ENCODE results near the gene PDCD1.

Gene PDCD1

DNA sequence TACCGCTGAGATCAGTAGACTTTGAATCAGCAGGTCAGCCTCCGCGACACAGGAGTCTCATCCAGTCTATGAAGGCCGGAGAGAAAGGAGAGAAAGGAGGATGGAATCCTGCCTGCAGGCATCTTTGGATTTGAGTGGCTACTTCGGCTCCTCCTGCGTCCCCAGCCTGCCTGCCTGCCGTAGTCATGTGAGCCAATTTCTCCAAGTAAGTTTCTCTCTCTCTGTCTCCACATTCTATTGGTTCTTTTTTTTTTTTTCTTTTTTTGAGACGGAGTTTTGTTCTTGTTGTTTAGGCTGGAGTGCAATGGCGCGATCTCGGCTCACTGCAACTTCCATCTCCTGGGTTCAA lies 16.7 kb downstream of the PDCD1 start:
- H3K27ac ChIP-seq (ENCODE audit: low read depth, low read length), result no peak overlapping the region
- no peaks in the 10 kb centered on the region for H3F3A ChIP-seq (ENCODE audit: control insufficient read depth, insufficient read depth)
- H3K79me2 ChIP-seq (ENCODE audit: control insufficient read depth, low read length), result no peaks in the 10 kb centered on the region
- H3K36me3 ChIP-seq (ENCODE audit: control insufficient read depth, low read length), result no peaks in the 10 kb centered on the region
- no peak overlapping the region for H3K4me3 ChIP-seq (ENCODE audit: low read length)
- no peaks in the 10 kb centered on the region for H3K4me1 ChIP-seq (ENCODE audit: control insufficient read depth, low read length)
- H3K9me2 ChIP-seq (replicated peaks; ENCODE audit: control insufficient read depth, low read length), result no peaks in the 10 kb centered on the region
- H3K9me3 ChIP-seq (ENCODE audit: control insufficient read depth, insufficient read depth, low read length), result no peaks in the 10 kb centered on the region
- TF ChIP-seq, protein P1, sequence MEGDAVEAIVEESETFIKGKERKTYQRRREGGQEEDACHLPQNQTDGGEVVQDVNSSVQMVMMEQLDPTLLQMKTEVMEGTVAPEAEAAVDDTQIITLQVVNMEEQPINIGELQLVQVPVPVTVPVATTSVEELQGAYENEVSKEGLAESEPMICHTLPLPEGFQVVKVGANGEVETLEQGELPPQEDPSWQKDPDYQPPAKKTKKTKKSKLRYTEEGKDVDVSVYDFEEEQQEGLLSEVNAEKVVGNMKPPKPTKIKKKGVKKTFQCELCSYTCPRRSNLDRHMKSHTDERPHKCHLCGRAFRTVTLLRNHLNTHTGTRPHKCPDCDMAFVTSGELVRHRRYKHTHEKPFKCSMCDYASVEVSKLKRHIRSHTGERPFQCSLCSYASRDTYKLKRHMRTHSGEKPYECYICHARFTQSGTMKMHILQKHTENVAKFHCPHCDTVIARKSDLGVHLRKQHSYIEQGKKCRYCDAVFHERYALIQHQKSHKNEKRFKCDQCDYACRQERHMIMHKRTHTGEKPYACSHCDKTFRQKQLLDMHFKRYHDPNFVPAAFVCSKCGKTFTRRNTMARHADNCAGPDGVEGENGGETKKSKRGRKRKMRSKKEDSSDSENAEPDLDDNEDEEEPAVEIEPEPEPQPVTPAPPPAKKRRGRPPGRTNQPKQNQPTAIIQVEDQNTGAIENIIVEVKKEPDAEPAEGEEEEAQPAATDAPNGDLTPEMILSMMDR (IDR thresholded peaks at IDR 0.05; ENCODE audit: low read depth, low read length, poor library complexity, severe bottlenecking), result no peak
- TF ChIP-seq EZH2phosphoT487 (IDR thresholded peaks at IDR 0.05; ENCODE audit: borderline replicate concordance, low read length), result no peak
- H3K27me3 ChIP-seq (ENCODE audit: control insufficient read depth, low read length), result peaks cover 21% of the 10 kb centered on the region
- H4K20me1 ChIP-seq (ENCODE audit: control insufficient read depth, insufficient read depth, low read depth, low read length), result no peaks in the 10 kb centered on the region
- no peak overlapping the region for H3K4me2 ChIP-seq (ENCODE audit: low read length)

DNA sequence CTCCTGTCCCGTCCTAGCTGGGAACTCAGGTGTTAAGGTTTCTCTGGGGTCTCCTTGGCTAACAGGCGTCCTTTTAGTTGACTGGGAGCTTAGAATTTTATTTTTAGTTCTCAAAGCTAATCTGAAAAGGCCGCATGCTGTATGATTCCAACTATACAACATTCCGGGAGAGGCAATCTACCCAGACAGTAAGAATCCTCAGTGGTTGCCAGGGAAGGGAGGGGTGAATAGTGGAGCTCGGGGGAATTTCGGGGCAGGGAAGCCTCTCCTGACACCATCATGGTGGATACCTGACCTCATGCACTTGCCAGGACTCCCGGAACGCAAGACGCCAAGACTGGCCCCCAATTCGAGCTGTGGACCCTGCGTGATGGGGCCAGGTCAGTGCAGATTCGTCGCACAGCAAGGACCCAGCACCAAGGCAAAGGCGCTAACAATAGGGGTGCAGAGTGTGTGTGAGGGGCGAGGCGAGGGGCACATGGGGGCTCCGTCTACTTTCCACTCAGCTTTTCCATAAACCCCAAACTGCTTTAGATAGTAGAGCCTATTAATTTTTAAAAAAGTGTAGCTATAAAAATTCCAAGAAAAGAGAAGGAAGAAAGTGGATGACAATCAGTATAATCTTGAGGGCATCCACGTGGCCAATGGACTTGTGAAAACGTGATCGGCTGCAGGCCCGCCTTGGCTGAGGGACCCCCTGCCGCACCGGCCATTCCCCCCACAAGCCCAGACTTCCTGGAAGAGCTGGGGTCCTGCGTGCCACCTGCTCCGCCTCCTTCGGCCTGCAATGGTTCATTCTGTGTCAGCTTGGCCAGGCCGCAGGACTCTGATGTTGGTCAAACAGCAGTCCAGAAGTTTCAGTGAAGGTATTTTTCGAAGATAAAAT lies 17.3 kb downstream of the PDCD1 start:
- H3K27ac ChIP-seq (ENCODE audit: low read depth, low read length), result no peak overlapping the region
- H3K9me3 ChIP-seq (ENCODE audit: control insufficient read depth, insufficient read depth, low read length), result no peaks in the 10 kb centered on the region
- no peaks in the 10 kb centered on the region for H3K9me2 ChIP-seq (replicated peaks; ENCODE audit: control insufficient read depth, low read length)
- no peaks in the 10 kb centered on the region for H3K79me2 ChIP-seq (ENCODE audit: control insufficient read depth, low read length)
- H3F3A ChIP-seq (ENCODE audit: control insufficient read depth, insufficient read depth), result no peaks in the 10 kb centered on the region
- H3K4me1 ChIP-seq (ENCODE audit: control insufficient read depth, low read length), result no peaks in the 10 kb centered on the region
- H3K27me3 ChIP-seq (ENCODE audit: control insufficient read depth, low read length), result peaks cover 21% of the 10 kb centered on the region
- H3K4me2 ChIP-seq (ENCODE audit: low read length), result no peak overlapping the region
- no peak overlapping the region for H3K4me3 ChIP-seq (ENCODE audit: low read length)
- no peaks in the 10 kb centered on the region for H4K20me1 ChIP-seq (ENCODE audit: control insufficient read depth, insufficient read depth, low read depth, low read length)
- no peaks in the 10 kb centered on the region for H3K36me3 ChIP-seq (ENCODE audit: control insufficient read depth, low read length)
- TF ChIP-seq, protein P1 (IDR thresholded peaks at IDR 0.05; ENCODE audit: low read depth, low read length, poor library complexity, severe bottlenecking), result no peak
- no peak for TF ChIP-seq EZH2phosphoT487 (IDR thresholded peaks at IDR 0.05; ENCODE audit: borderline replicate concordance, low read length)

DNA sequence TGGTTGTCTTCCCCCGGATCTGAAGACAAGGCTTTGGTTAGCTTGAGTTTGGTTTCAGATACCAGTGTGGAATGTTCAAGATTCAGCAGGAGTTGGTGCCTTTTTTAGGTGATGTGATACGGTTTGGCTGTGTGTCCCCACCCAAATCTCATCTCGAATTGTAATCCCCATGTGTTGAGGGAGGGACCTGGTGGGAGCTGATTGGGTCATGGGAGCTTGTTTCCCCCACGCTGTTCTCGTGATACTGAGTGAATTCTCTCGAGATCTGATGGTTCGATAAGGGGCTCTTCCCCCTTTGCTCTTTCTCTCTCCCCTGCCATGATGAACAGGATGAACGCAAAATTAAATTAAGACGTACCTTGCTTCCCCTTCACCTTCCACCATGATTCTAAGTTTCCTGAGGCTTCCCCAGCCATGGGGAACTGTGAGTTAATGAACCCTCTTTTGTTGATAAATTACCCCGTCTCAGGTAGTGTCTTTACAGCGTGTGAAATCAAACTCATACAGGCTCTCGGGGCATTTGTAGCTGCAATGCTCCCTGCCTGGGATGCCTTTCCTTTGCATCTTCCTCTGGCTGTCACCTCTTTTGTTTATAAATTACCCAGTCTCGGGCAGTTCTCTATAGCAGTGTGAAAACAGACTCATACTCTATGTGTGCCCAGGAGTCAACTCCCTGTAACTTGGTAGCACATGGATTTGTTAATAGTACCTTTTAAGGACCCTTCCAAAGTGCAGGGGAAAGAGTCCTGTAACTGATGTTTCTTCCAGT lies 21.3 kb downstream of the PDCD1 start:
- Histone ChIP-seq H3K79me2 (ENCODE audit: control insufficient read depth, low read length) (no peaks in the 10 kb centered on the region), H3K4me1 (ENCODE audit: control insufficient read depth, low read length) (no peaks in the 10 kb centered on the region), H3K36me3 (ENCODE audit: control insufficient read depth, low read length) (no peaks in the 10 kb centered on the region), H3K27me3 (ENCODE audit: control insufficient read depth, low read length) (peaks cover 15% of the 10 kb centered on the region), H4K20me1 (ENCODE audit: control insufficient read depth, insufficient read depth, low read depth, low read length) (no peaks in the 10 kb centered on the region), H3K4me3 (ENCODE audit: low read length) (no peak overlapping the region), H3K9me3 (ENCODE audit: control insufficient read depth, insufficient read depth, low read length) (no peaks in the 10 kb centered on the region), H3K4me2 (ENCODE audit: low read length) (no peak overlapping the region), H3K9me2 (replicated peaks; ENCODE audit: control insufficient read depth, low read length) (no peaks in the 10 kb centered on the region), H3F3A (ENCODE audit: control insufficient read depth, insufficient read depth) (no peaks in the 10 kb centered on the region), H3K27ac (ENCODE audit: low read depth, low read length) (no peak overlapping the region)
- TF ChIP-seq, protein P1 (IDR thresholded peaks at IDR 0.05; ENCODE audit: low read depth, low read length, poor library complexity, severe bottlenecking), result no peak
- no peak for TF ChIP-seq EZH2phosphoT487 (IDR thresholded peaks at IDR 0.05; ENCODE audit: borderline replicate concordance, low read length)
